Colonic mucosa (tissue), 4 donors: ENCODE measurements around the gene IL1R2. TPM values are rescaled to one million over a fixed set of nuclear protein-coding genes. Genes with fewer than 3 reads are reported as not detected.
"Not testable (repeated sequence)": the region's sequence is repeated elsewhere in the genome, so short reads cannot be mapped to it uniquely, and the experiment has no call there.

Experiments
- DNase-seq: peaks from one replicate; pipeline ENCODE4 v3.0.0-alpha.2; 2020
- H3K27ac ChIP-seq: fragments of 200-600 bp; one replicate; pipeline ENCODE4 v1.8.0; 2021
- H3K27me3 ChIP-seq: fragments of 200-600 bp; one replicate; pipeline ENCODE4 v1.8.0; 2021
- H3K36me3 ChIP-seq: fragments of 200-600 bp; one replicate; pipeline ENCODE4 v1.8.0; 2021
- H3K4me1 ChIP-seq: fragments of 200-600 bp; one replicate; pipeline ENCODE4 v1.8.0; 2021; ENCODE audit warnings: mild to moderate bottlenecking
- H3K4me3 ChIP-seq: fragments of 200-600 bp; one replicate; pipeline ENCODE4 v1.8.0; 2021
- H3K9ac ChIP-seq, 2 donors: one replicate each; pipeline ENCODE4 v1.7.0; 2013; ENCODE audit warnings: control low read depth in 2 of 2, low read depth in 2 of 2, low read length in 2 of 2
- H3K9me3 ChIP-seq: fragments of 200-600 bp; one replicate; pipeline ENCODE4 v1.8.0; 2021
- CTCF ChIP-seq: fragments of 200-600 bp; IDR thresholded peaks from one replicate; pipeline ENCODE4 v1.8.0; 2022; ENCODE audit warnings: antibody characterized with exemption, mild to moderate bottlenecking
- intact Hi-C: fragments of 100-400 bp; cut with DNase I; formaldehyde crosslinking; loops from one replicate; pipeline ENCODE4 v1.14.1; 2022
- total RNA-seq, 2 donors: library from RNA; stranded (reverse); fragmentation: NEBNext Ultra II Directional in 1 of 2; extraction: Animal tissue kit (Norgen Biotek cat#: 25700) in 1 of 2; gene quantifications; one replicate each; pipeline ENCODE4 v1.2.1, GENCODE V29; 2021
- donor health status: healthy.
- donor health status: DM: no; HTN: no; CAD: no.
- donor health status: DM: no; HTN: no; CAD: no.

IL1R2 gene
- total RNA-seq, 2 donors from 2014 or later, result 50.1 to 152 TPM

- Histone ChIP-seq H3K9me3 (no peaks in the 10 kb centered on the region), H3K27me3 (no peaks in the 10 kb centered on the region), H3K4me3 (no peak overlapping the region), H3K27ac (peak overlapping the region; percentile 56), H3K9ac (peak overlapping the region in 1 of 2 donors; percentile 12), H3K4me1 (no peaks in the 10 kb centered on the region), H3K36me3 (no peaks in the 10 kb centered on the region)
- peak; percentile 74 for DNase-seq
- intact Hi-C loops, result no loop called here
- no peak for TF ChIP-seq CTCF
Measured at GRCh38 chr2:101998896-101999789, 7.4 kb downstream of the IL1R2 start.

GRCh38 chr2:102000012-102000411 lies 8.3 kb downstream of the IL1R2 start:
- Histone ChIP-seq H3K27ac (peak overlapping the region; percentile 56), H3K4me3 (no peak overlapping the region), H3K9me3 (no peaks in the 10 kb centered on the region), H3K4me1 (no peaks in the 10 kb centered on the region), H3K9ac (no peak overlapping the region), H3K36me3 (no peaks in the 10 kb centered on the region), H3K27me3 (no peaks in the 10 kb centered on the region)
- no peak for TF ChIP-seq CTCF
- intact Hi-C loops, result loop anchor here (10.0 kb wide), 1 partner anchor 345 kb away; no protein-coding TSS in a partner anchor
- DNase-seq, result no peak

- Histone ChIP-seq H3K9ac (no peak overlapping the region), H3K9me3 (no peaks in the 10 kb centered on the region), H3K36me3 (no peaks in the 10 kb centered on the region), H3K27me3 (no peaks in the 10 kb centered on the region), H3K4me1 (no peaks in the 10 kb centered on the region), H3K4me3 (no peak overlapping the region), H3K27ac (no peak overlapping the region)
- TF ChIP-seq CTCF, result no peak
- intact Hi-C loops, result loop anchor here (10.0 kb wide), 1 partner anchor 344 kb away; no protein-coding TSS in a partner anchor
- no peak for DNase-seq
Measured at GRCh38 chr2:102000813-102001766, 9.3 kb downstream of the IL1R2 start.

GRCh38 chr2:102001767-102002142 lies 10.0 kb downstream of the IL1R2 start:
- DNase-seq, result no peak
- no peaks in the 10 kb centered on the region for H3K27me3 ChIP-seq
- TF ChIP-seq CTCF, result no peak
- no peak overlapping the region for H3K27ac ChIP-seq
- no peak overlapping the region for H3K9ac ChIP-seq
- H3K36me3 ChIP-seq, result no peaks in the 10 kb centered on the region
- intact Hi-C loops, result loop anchor here (10.0 kb wide), 1 partner anchor 343 kb away; no protein-coding TSS in a partner anchor
- H3K4me3 ChIP-seq, result no peak overlapping the region
- H3K4me1 ChIP-seq, result no peaks in the 10 kb centered on the region
- no peaks in the 10 kb centered on the region for H3K9me3 ChIP-seq

- H3K27me3 ChIP-seq, result no peaks in the 10 kb centered on the region
Measured at GRCh38 chr2:102002228-102002627, 10.5 kb downstream of the IL1R2 start.

GRCh38 chr2:102002909-102003308 lies 11.1 kb downstream of the IL1R2 start:
- H3K9me3 ChIP-seq, H3K27me3 ChIP-seq, H3K9ac ChIP-seq, DNase-seq, H3K4me3 ChIP-seq, H3K27ac ChIP-seq, H3K4me1 ChIP-seq, H3K36me3 ChIP-seq: not testable (repeated sequence)
- intact Hi-C loops, result loop anchor here (10.0 kb wide), 1 partner anchor 342 kb away; no protein-coding TSS in a partner anchor

More at GRCh38 chr2:102002228-102002627, 10.5 kb downstream of the IL1R2 start:
- intact Hi-C loops, result loop anchor here (10.0 kb wide), 1 partner anchor 343 kb away; no protein-coding TSS in a partner anchor
- H3K36me3 ChIP-seq, result no peaks in the 10 kb centered on the region
- H3K9ac ChIP-seq, result no peak overlapping the region
- no peak for DNase-seq
- no peaks in the 10 kb centered on the region for H3K9me3 ChIP-seq
- no peak overlapping the region for H3K27ac ChIP-seq
- no peak overlapping the region for H3K4me3 ChIP-seq
- no peak for TF ChIP-seq CTCF
- no peaks in the 10 kb centered on the region for H3K4me1 ChIP-seq
